CD14-positive monocyte (primary cell): Measurements from ENCODE around the gene GRID1. TPM values are rescaled to one million over a fixed set of nuclear protein-coding genes. Genes with fewer than 3 reads are reported as not detected.

Experiments used
- DNase-seq, 3 donors: peaks; one replicate each; pipeline ENCODE4 v3.0.0-alpha.2; 2011 to 2022
- H2AFZ ChIP-seq: 2 replicates; pipeline ENCODE4 v1.6.0; 2012; ENCODE audit warnings: mild to moderate bottlenecking, low read depth, low read length, inconsistent platforms; ENCODE audit not compliant: insufficient read depth, poor library complexity, severe bottlenecking
- H3K27ac ChIP-seq, 2 donors: 1 replicate in 1 of 2; 2 replicates in 1 of 2; pipeline ENCODE4 v1.5.1; 2012 to 2013; ENCODE audit warnings: low read length in 2 of 2, control low read depth in 1 of 2, inconsistent platforms in 1 of 2, low read depth in 1 of 2, mild to moderate bottlenecking in 1 of 2
- H3K27me3 ChIP-seq, 2 donors: one replicate each; pipeline versions ENCODE4 v1.6.0 to v1.6.1; 2011 to 2013; ENCODE audit warnings: low read length in 2 of 2; ENCODE audit not compliant: control insufficient read depth in 2 of 2, insufficient read depth in 2 of 2
- H3K36me3 ChIP-seq, 2 donors: replicated peaks in 1 of 2; 1 replicate in 1 of 2; 2 replicates in 1 of 2; pipeline versions ENCODE4 v1.5.1 to v1.6.1; 2012 to 2013; ENCODE audit warnings: low read length in 2 of 2, control low read depth in 1 of 2, inconsistent platforms in 1 of 2, mild to moderate bottlenecking in 1 of 2; ENCODE audit not compliant: insufficient read depth in 2 of 2, control insufficient read depth in 1 of 2
- H3K4me1 ChIP-seq, 2 donors: 1 replicate in 1 of 2; 2 replicates in 1 of 2; pipeline versions ENCODE4 v1.5.1 to v1.6.1; 2012 to 2013; ENCODE audit warnings: low read length in 2 of 2, control low read depth in 1 of 2, inconsistent platforms in 1 of 2, mild to moderate bottlenecking in 1 of 2, moderate library complexity in 1 of 2; ENCODE audit not compliant: insufficient read depth in 2 of 2, control insufficient read depth in 1 of 2
- H3K4me2 ChIP-seq: replicated peaks from 2 replicates; pipeline ENCODE3; 2012; ENCODE audit warnings: low read length, moderate library complexity, mild to moderate bottlenecking; ENCODE audit not compliant: poor library complexity, severe bottlenecking; ENCODE audit errors: extremely low read depth
- H3K4me3 ChIP-seq, 3 experiments: fragments of 200-600 bp in 1 of 3; sonication (generic) in 1 of 3; replicated peaks in 1 of 3; 1 replicate in 2 of 3; 2 replicates in 1 of 3; pipeline ENCODE4 v1.5.1; 2011 to 2013; ENCODE audit warnings: low read length in 3 of 3, mild to moderate bottlenecking in 3 of 3, control low read depth in 2 of 3, low read depth in 2 of 3, inconsistent platforms in 1 of 3, moderate library complexity in 1 of 3
- H3K79me2 ChIP-seq: 2 replicates; pipeline ENCODE4 v1.6.0; 2012; ENCODE audit warnings: mild to moderate bottlenecking, control low read depth, inconsistent platforms, low read length, moderate library complexity; ENCODE audit not compliant: insufficient read depth
- H3K9ac ChIP-seq: 2 replicates; pipeline ENCODE4 v1.6.0; 2017; ENCODE audit warnings: low read length, mild to moderate bottlenecking; ENCODE audit not compliant: insufficient read depth, poor library complexity, severe bottlenecking
- H3K9me3 ChIP-seq, 2 donors: replicated peaks in 1 of 2; 1 replicate in 1 of 2; 2 replicates in 1 of 2; pipeline versions ENCODE4 v1.5.1 to v1.6.1; 2012 to 2013; ENCODE audit warnings: low read length in 2 of 2, control low read depth in 1 of 2; ENCODE audit not compliant: control insufficient read depth in 1 of 2, insufficient read depth in 1 of 2
- H4K20me1 ChIP-seq: 2 replicates; pipeline ENCODE4 v1.6.0; 2012; ENCODE audit warnings: mild to moderate bottlenecking, low read length, control low read depth, moderate library complexity; ENCODE audit not compliant: insufficient read depth
- H3K27ac Mint-ChIP-seq, 7 donors: one replicate each; pipeline ENCODE4 v1.8.0; 2020; ENCODE audit warnings: mild to moderate bottlenecking in 7 of 7, mixed read lengths in 7 of 7, moderate library complexity in 6 of 7, inconsistent platforms in 2 of 7
- H3K27me3 Mint-ChIP-seq, 3 donors: one replicate each; pipeline ENCODE4 v1.8.0; 2021 to 2022; ENCODE audit warnings: low read depth in 3 of 3, mild to moderate bottlenecking in 3 of 3, mixed read lengths in 3 of 3, moderate library complexity in 3 of 3, inconsistent platforms in 1 of 3
- H3K36me3 Mint-ChIP-seq, 2 donors: one replicate each; pipeline ENCODE4 v1.8.0; 2020; ENCODE audit warnings: mixed read lengths in 2 of 2, inconsistent platforms in 1 of 2, mild to moderate bottlenecking in 1 of 2
- H3K4me1 Mint-ChIP-seq: one replicate; pipeline ENCODE4 v1.8.0; 2020; ENCODE audit warnings: mild to moderate bottlenecking, mixed read lengths
- H3K4me3 Mint-ChIP-seq, 2 donors: one replicate each; pipeline ENCODE4 v1.8.0; 2020; ENCODE audit warnings: mild to moderate bottlenecking in 2 of 2, mixed read lengths in 2 of 2, moderate library complexity in 1 of 2
- H3K9me3 Mint-ChIP-seq, 7 donors: one replicate each; pipeline ENCODE4 v1.8.0; 2020 to 2022; ENCODE audit warnings: mixed read lengths in 7 of 7, mild to moderate bottlenecking in 6 of 7, moderate library complexity in 6 of 7, inconsistent platforms in 2 of 7
- CTCF ChIP-seq: fragments of 200-600 bp; IDR thresholded peaks from one replicate; pipeline ENCODE4 v1.8.0; 2022; ENCODE audit warnings: antibody characterized with exemption, mild to moderate bottlenecking
- WGBS: methylation state at CpG from one replicate; pipeline ENCODE4 v1.1.5; 2013; ENCODE audit warnings: missing lambda C conversion rate; ENCODE audit not compliant: insufficient coverage; 5-methylcytosine and 5-hydroxymethylcytosine counted together
- intact Hi-C, 2 donors: fragments of 100-400 bp; cut with micrococcal nuclease; formaldehyde crosslinking; loops; one replicate each; pipeline versions ENCODE4 v1.15.0 to v1.15.1; 2023
- polyA plus RNA-seq, 3 donors: library from polyadenylated mRNA; depleted of rRNA in 1 of 3; unstranded in 2 of 3; stranded (reverse) in 1 of 3; fragments of 300-500 nt in 2 of 3; fragments of >200 nt in 1 of 3; fragmentation: Illumina TruSeq in 2 of 3; gene quantifications; 1 replicate in 2 of 3; 2 replicates in 1 of 3; pipeline ENCODE4 v1.2.3, GENCODE V29; 2012 to 2021

GRID1 gene
- polyA plus RNA-seq, 3 donors: not detected

- intact Hi-C loops: no loop called here
- Histone ChIP-seq H3K4me1 (no peaks in the 10 kb centered on the region), H4K20me1 (no peaks in the 10 kb centered on the region), H2AFZ (no peak overlapping the region), H3K27me3 (no peaks in the 10 kb centered on the region), H3K36me3 (no peaks in the 10 kb centered on the region), H3K9ac (no peak overlapping the region), H3K9me3 (no peaks in the 10 kb centered on the region), H3K4me3 (no peak overlapping the region), H3K79me2 (no peaks in the 10 kb centered on the region), H3K27ac (no peak overlapping the region), H3K4me2 (no peak overlapping the region)
- DNase-seq: no peak
- Mint-ChIP-seq H3K27ac (no peak overlapping the region), H3K4me1 (no peaks in the 10 kb centered on the region), H3K9me3 (peaks cover 0 to 3% (median 0%) of the 10 kb centered on the region in 7 donors), H3K36me3 (no peaks in the 10 kb centered on the region), H3K4me3 (no peak overlapping the region), H3K27me3 (peaks cover 0 to 10% (median 3%) of the 10 kb centered on the region in 3 donors)
- 77% methylated on average over 6 of the region's 7 CpGs for WGBS
- no peak for TF ChIP-seq CTCF
Observed at GRCh38 chr10:86205306-86206239, 161.0 kb downstream of the GRID1 start.

- DNase-seq: no peak
- no peaks in the 10 kb centered on the region for H4K20me1 ChIP-seq
- H2AFZ ChIP-seq: no peak overlapping the region
- H3K27me3 Mint-ChIP-seq: peaks cover 0 to 10% (median 0%) of the 10 kb centered on the region in 3 donors
- no peak overlapping the region for H3K4me3 ChIP-seq
- H3K27ac ChIP-seq: no peak overlapping the region
- H3K4me1 ChIP-seq: no peaks in the 10 kb centered on the region
- no peaks in the 10 kb centered on the region for H3K36me3 Mint-ChIP-seq
- no peaks in the 10 kb centered on the region for H3K4me1 Mint-ChIP-seq
- no peaks in the 10 kb centered on the region for H3K9me3 ChIP-seq
- no peak for TF ChIP-seq CTCF
- no peak overlapping the region for H3K4me3 Mint-ChIP-seq
- no peak overlapping the region for H3K9ac ChIP-seq
- intact Hi-C loops: no loop called here
- H3K27me3 ChIP-seq: no peaks in the 10 kb centered on the region
- peaks cover 0 to 3% (median 0%) of the 10 kb centered on the region in 7 donors for H3K9me3 Mint-ChIP-seq
- no peaks in the 10 kb centered on the region for H3K36me3 ChIP-seq
- no peak overlapping the region for H3K27ac Mint-ChIP-seq
- WGBS: 95% methylated on average over 5 of the region's 9 CpGs
- no peak overlapping the region for H3K4me2 ChIP-seq
- no peaks in the 10 kb centered on the region for H3K79me2 ChIP-seq
Observed at GRCh38 chr10:86204421-86205305, 161.9 kb downstream of the GRID1 start.
